Measurements from ENCODE around the gene DPH7. TPM values are rescaled to one million over a fixed set of nuclear protein-coding genes. Genes with fewer than 3 reads are reported as not detected.

DPH7 gene
- total RNA-seq, 2 donors from 2014 or later, result 34.3 to 62.4 TPM

GRCh38 chr9:137550231-137550621, 28.5 kb downstream of the DPH7 start, which contains the start of gene PNPLA7:
Gene PNPLA7, minus strand, starts transcription at chr9:137550402. Its CDS starts 205 bp downstream, at chr9:137550197.
- WGBS, result 1% methylated on average over 13 of the region's 13 CpGs
- H3K36me3 ChIP-seq, result no peaks in the 10 kb centered on the region
- H3K4me1 ChIP-seq (replicated peaks), result peaks cover 4% of the 10 kb centered on the region
- peak within 1 kb of the TSS; percentile 92 to 93 for H3K27ac ChIP-seq
- H3K9me3 ChIP-seq, result no peaks in the 10 kb centered on the region
- intact Hi-C loops (cut with DNase I), result no loop called here
- TF ChIP-seq CTCF (IDR thresholded peaks at IDR 0.05) (no peak), POLR2A (IDR thresholded peaks at IDR 0.05) (peak; percentile 65), POLR2AphosphoS5 (IDR thresholded peaks at IDR 0.05) (peak; percentile 95)
- no peaks in the 10 kb centered on the region for H3K27me3 ChIP-seq (replicated peaks; ENCODE audit: insufficient read depth)
- H3K4me3 ChIP-seq, result peak within 1 kb of the TSS; percentile 71 to 85
- peak; percentile 94 for DNase-seq (ENCODE audit: low spot score)

GRCh38 chr9:137547687-137548543, 30.8 kb downstream of the DPH7 start:
- intact Hi-C loops (cut with DNase I), result no loop called here
- WGBS, result 79% methylated on average over 23 of the region's 23 CpGs
- no peaks in the 10 kb centered on the region for H3K9me3 ChIP-seq
- peaks cover 4% of the 10 kb centered on the region for H3K4me1 ChIP-seq (replicated peaks)
- DNase-seq (ENCODE audit: low spot score), result peak; percentile 78
- peak overlapping the region in 1 of 2 donors; percentile 85 for H3K4me3 ChIP-seq
- peak overlapping the region; percentile 90 to 93 for H3K27ac ChIP-seq
- no peaks in the 10 kb centered on the region for H3K27me3 ChIP-seq (replicated peaks; ENCODE audit: insufficient read depth)
- TF ChIP-seq POLR2AphosphoS5 (IDR thresholded peaks at IDR 0.05) (peak; percentile 74), CTCF (IDR thresholded peaks at IDR 0.05) (no peak), POLR2A (IDR thresholded peaks at IDR 0.05) (no peak)
- no peaks in the 10 kb centered on the region for H3K36me3 ChIP-seq

- WGBS, result 80% methylated on average over 10 of the region's 10 CpGs
- no peaks in the 10 kb centered on the region for H3K27me3 ChIP-seq (replicated peaks; ENCODE audit: insufficient read depth)
- H3K36me3 ChIP-seq, result no peaks in the 10 kb centered on the region
- H3K9me3 ChIP-seq, result no peaks in the 10 kb centered on the region
- H3K27ac ChIP-seq, result no peak overlapping the region
- no peak overlapping the region for H3K4me3 ChIP-seq
- no peak for DNase-seq (ENCODE audit: low spot score)
- TF ChIP-seq POLR2AphosphoS5 (IDR thresholded peaks at IDR 0.05) (no peak), CTCF (IDR thresholded peaks at IDR 0.05) (no peak), POLR2A (IDR thresholded peaks at IDR 0.05) (no peak)
- intact Hi-C loops (cut with DNase I), result no loop called here
- H3K4me1 ChIP-seq (replicated peaks), result no peaks in the 10 kb centered on the region
Measured at GRCh38 chr9:137545123-137545522, 33.6 kb downstream of the DPH7 start.

GRCh38 chr9:137544176-137544760, 34.5 kb downstream of the DPH7 start:
- intact Hi-C loops (cut with DNase I), result no loop called here
- Histone ChIP-seq H3K4me3 (no peak overlapping the region), H3K36me3 (no peaks in the 10 kb centered on the region), H3K9me3 (no peaks in the 10 kb centered on the region), H3K27me3 (replicated peaks; ENCODE audit: insufficient read depth) (no peaks in the 10 kb centered on the region), H3K4me1 (replicated peaks) (no peaks in the 10 kb centered on the region), H3K27ac (no peak overlapping the region)
- DNase-seq (ENCODE audit: low spot score), result no peak
- TF ChIP-seq POLR2AphosphoS5 (IDR thresholded peaks at IDR 0.05) (no peak), CTCF (IDR thresholded peaks at IDR 0.05) (no peak), POLR2A (IDR thresholded peaks at IDR 0.05) (no peak)
- 78% methylated on average over 12 of the region's 12 CpGs for WGBS
